SU-DHL-6 (cell line): ENCODE measurements around the gene ICE1.

ENCODE experiments used
- H2AFZ ChIP-seq: fragments of 200-600 bp; sonication (generic); 2 replicates; pipeline ENCODE4 v1.6.1; 2014; ENCODE audit warnings: low read depth, mild to moderate bottlenecking, moderate library complexity, mixed read lengths, antibody characterized with exemption, low read length; ENCODE audit not compliant: severe bottlenecking
- H3F3A ChIP-seq: fragments of 200-600 bp; shearing (Covaris generic); 2 replicates; pipeline ENCODE4 v1.6.0; 2016; ENCODE audit warnings: antibody characterized with exemption, mild to moderate bottlenecking; ENCODE audit not compliant: insufficient read depth
- H3K27ac ChIP-seq: fragments of 200-600 bp; sonication (generic); 2 replicates; pipeline ENCODE4 v1.5.1; 2016; ENCODE audit warnings: low read depth, mild to moderate bottlenecking, low read length, moderate library complexity, mixed read lengths
- H3K27me3 ChIP-seq: fragments of 200-600 bp; sonication (generic), shearing (Covaris generic); 2 replicates; pipeline ENCODE4 v1.6.0; 2014; ENCODE audit warnings: mild to moderate bottlenecking, low read length
- H3K36me3 ChIP-seq: fragments of 200-600 bp; sonication (generic); 2 replicates; pipeline ENCODE4 v1.6.1; 2014; ENCODE audit warnings: mild to moderate bottlenecking, low read length, mixed read lengths
- H3K4me2 ChIP-seq: fragments of 300-600, 200-600 bp; shearing (Covaris generic), sonication (generic); 2 replicates; pipeline ENCODE4 v1.6.0; 2014; ENCODE audit warnings: low read length, low read depth, mild to moderate bottlenecking; ENCODE audit not compliant: poor library complexity, severe bottlenecking
- H3K4me3 ChIP-seq: fragments of 200-600 bp; sonication (generic); 2 replicates; pipeline ENCODE4 v1.5.1; 2014; ENCODE audit warnings: antibody characterized with exemption, low read length, mild to moderate bottlenecking, mixed read lengths; ENCODE audit not compliant: insufficient read depth, poor library complexity, severe bottlenecking
- H3K79me2 ChIP-seq: fragments of 200-600 bp; sonication (generic); 2 replicates; pipeline ENCODE4 v1.6.1; 2014; ENCODE audit warnings: mild to moderate bottlenecking, low read length, moderate library complexity; ENCODE audit not compliant: insufficient read depth
- H3K9ac ChIP-seq: fragments of 200-600 bp; sonication (generic); 2 replicates; pipeline ENCODE4 v1.7.0; 2014; ENCODE audit warnings: mild to moderate bottlenecking, low read length
- H3K9me2 ChIP-seq: fragments of 200-600 bp; sonication (generic); replicated peaks from 2 replicates; pipeline ENCODE4 v1.6.1; 2014; ENCODE audit warnings: low read length; ENCODE audit not compliant: insufficient read depth
- H3K9me3 ChIP-seq: fragments of 200-600 bp; sonication (generic); 2 replicates; pipeline ENCODE4 v1.6.1; 2014; ENCODE audit warnings: low read length, mixed read lengths; ENCODE audit not compliant: insufficient read depth
- H4K20me1 ChIP-seq: fragments of 200-600 bp; sonication (generic); 2 replicates; pipeline ENCODE4 v1.6.1; 2014; ENCODE audit warnings: low read depth, mild to moderate bottlenecking, antibody characterized with exemption, low read length, moderate library complexity, mixed read lengths
- CTCF ChIP-seq: fragments of 200-600 bp; sonication (generic); IDR thresholded peaks from one replicate; pipeline ENCODE4 v1.5.1; 2017; ENCODE audit warnings: antibody characterized with exemption, mild to moderate bottlenecking, low read length, moderate library complexity; ENCODE audit not compliant: insufficient read depth, poor library complexity, severe bottlenecking
- EZH2phosphoT487 ChIP-seq: fragments of 200-600 bp; sonication (generic), shearing (Covaris generic); conservative IDR thresholded peaks from 2 replicates; pipeline ENCODE4 v1.6.1; 2018; ENCODE audit warnings: mild to moderate bottlenecking, antibody characterized with exemption, low read length, moderate library complexity, mixed read lengths

Gene ICE1

GRCh38 chr5:5467737-5468136, 45.3 kb downstream of the ICE1 start:
- Histone ChIP-seq H3K27ac (no peak overlapping the region), H3K79me2 (no peaks in the 10 kb centered on the region), H3K27me3 (no peaks in the 10 kb centered on the region), H3K4me3 (no peak overlapping the region), H2AFZ (no peak overlapping the region), H4K20me1 (no peaks in the 10 kb centered on the region), H3K36me3 (no peaks in the 10 kb centered on the region), H3K9me3 (no peaks in the 10 kb centered on the region), H3K9ac (no peak overlapping the region), H3F3A (no peaks in the 10 kb centered on the region), H3K9me2 (no peaks in the 10 kb centered on the region), H3K4me2 (no peak overlapping the region)
- TF ChIP-seq EZH2phosphoT487, result no peak
- no peak for TF ChIP-seq CTCF

GRCh38 chr5:5470933-5471332, 48.5 kb downstream of the ICE1 start:
- Histone ChIP-seq H3K27ac (no peak overlapping the region), H3K79me2 (no peaks in the 10 kb centered on the region), H3K4me3 (no peak overlapping the region), H3F3A (no peaks in the 10 kb centered on the region), H3K9ac (no peak overlapping the region), H3K4me2 (no peak overlapping the region), H3K27me3 (no peaks in the 10 kb centered on the region), H3K36me3 (no peaks in the 10 kb centered on the region), H4K20me1 (no peaks in the 10 kb centered on the region), H3K9me3 (no peaks in the 10 kb centered on the region), H2AFZ (no peak overlapping the region), H3K9me2 (no peaks in the 10 kb centered on the region)
- no peak for TF ChIP-seq EZH2phosphoT487
- TF ChIP-seq CTCF, result no peak

DNA sequence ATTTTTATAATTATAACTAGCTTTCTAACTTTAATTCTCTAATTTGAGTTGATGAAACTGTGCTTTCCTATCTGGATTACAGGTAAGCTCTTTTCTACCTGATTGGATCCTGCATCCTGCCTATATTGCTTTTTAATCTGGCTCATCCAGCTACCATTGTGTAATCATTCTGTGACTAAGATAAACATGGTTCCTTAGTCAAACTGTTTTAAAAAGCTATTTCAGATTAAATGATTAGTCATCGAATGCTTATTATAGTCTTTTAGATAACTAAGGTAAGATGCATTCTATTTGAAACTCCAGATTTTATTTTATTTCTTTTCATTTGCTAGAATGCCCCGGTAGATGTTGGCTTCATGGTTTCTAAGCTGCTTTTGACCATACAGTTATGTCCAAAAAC, 50.7 kb downstream of the ICE1 start:
- Histone ChIP-seq H3K9ac (no peak overlapping the region), H3F3A (no peaks in the 10 kb centered on the region), H3K27ac (no peak overlapping the region), H3K4me3 (no peak overlapping the region), H4K20me1 (no peaks in the 10 kb centered on the region), H3K9me3 (no peaks in the 10 kb centered on the region), H3K27me3 (no peaks in the 10 kb centered on the region), H2AFZ (no peak overlapping the region), H3K9me2 (no peaks in the 10 kb centered on the region), H3K79me2 (no peaks in the 10 kb centered on the region), H3K4me2 (no peak overlapping the region), H3K36me3 (no peaks in the 10 kb centered on the region)
- TF ChIP-seq EZH2phosphoT487, result no peak
- no peak for TF ChIP-seq CTCF

DNA sequence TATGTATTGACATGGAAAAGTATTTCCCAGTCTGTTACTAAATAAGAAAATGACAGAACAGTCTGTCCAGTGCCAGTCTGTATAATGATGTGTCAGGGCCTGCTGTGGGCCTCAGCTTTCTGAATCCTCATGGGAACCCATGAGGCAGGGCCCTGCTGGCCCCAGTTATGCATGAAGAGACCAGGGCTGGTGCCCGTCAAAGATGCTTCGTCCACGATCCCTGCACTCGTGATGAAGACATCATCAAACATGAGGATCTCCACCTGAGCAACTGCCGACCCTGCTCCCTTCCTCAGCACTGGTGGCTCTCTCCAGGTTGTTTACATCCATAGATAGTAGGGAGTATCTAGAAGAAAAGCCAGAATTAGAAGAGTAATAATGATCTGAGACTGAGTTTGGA, 52.5 kb downstream of the ICE1 start:
- H3K27ac ChIP-seq, result no peak overlapping the region
- H3K4me2 ChIP-seq, result no peak overlapping the region
- no peaks in the 10 kb centered on the region for H3K9me3 ChIP-seq
- no peaks in the 10 kb centered on the region for H3F3A ChIP-seq
- TF ChIP-seq EZH2phosphoT487 (no peak), CTCF (no peak)
- no peak overlapping the region for H3K9ac ChIP-seq
- H4K20me1 ChIP-seq, result no peaks in the 10 kb centered on the region
- no peaks in the 10 kb centered on the region for H3K27me3 ChIP-seq
- H3K9me2 ChIP-seq, result no peaks in the 10 kb centered on the region
- H2AFZ ChIP-seq, result no peak overlapping the region
- no peaks in the 10 kb centered on the region for H3K36me3 ChIP-seq
- no peaks in the 10 kb centered on the region for H3K79me2 ChIP-seq
- H3K4me3 ChIP-seq, result no peak overlapping the region
